Left colon (tissue), 2 donors: ENCODE measurements around the gene OCLN. TPM values are rescaled to one million over a fixed set of nuclear protein-coding genes. Genes with fewer than 3 reads are reported as not detected.
"Not testable (repeated sequence)": the region's sequence is repeated elsewhere in the genome, so short reads cannot be mapped to it uniquely, and the experiment has no call there.

ENCODE experiments used
- ATAC-seq: fragments of 200-7000 bp; cut with Tn5 transposase; one replicate; pipeline ENCODE4 v1.9.1; 2020; ENCODE audit warnings: mild to moderate bottlenecking, moderate library complexity
- DNase-seq, 2 donors: peaks; one replicate each; pipeline ENCODE4 v3.0.0-alpha.2; 2020
- intact Hi-C, 2 donors: fragments of 100-400 bp; cut with DNase I in 1 of 2; cut with micrococcal nuclease in 1 of 2; formaldehyde crosslinking; loops; one replicate each; pipeline versions ENCODE4 v1.11.2 to v1.14.0; 2022; cut with DNase I, micrococcal nuclease
- total RNA-seq, 2 donors: library from RNA; stranded (reverse); fragmentation: NEBNext Ultra II Directional; extraction: Animal tissue kit (Norgen Biotek cat#: 25700); gene quantifications; one replicate each; pipeline ENCODE4 v1.2.1, GENCODE V29; 2021
- donor health status: DM: no; HTN: no; CAD: no.
- donor health status: DM: yes; HTN: yes; CAD: no.

The OCLN gene
- total RNA-seq, 2 donors from 2014 or later = 127 to 129 TPM

GRCh38 chr5:69519285-69519684, 26.7 kb downstream of the OCLN start:
- intact Hi-C loops = no loop called here
- no peak for ATAC-seq
- no peak for DNase-seq

GRCh38 chr5:69522035-69522434, 29.4 kb downstream of the OCLN start:
- no peak for DNase-seq

GRCh38 chr5:69525490-69525889, 32.9 kb downstream of the OCLN start:
- ATAC-seq (peak; percentile 65), DNase-seq (no peak)
- intact Hi-C loops = no loop called here

More at GRCh38 chr5:69522035-69522434, 29.4 kb downstream of the OCLN start:
- intact Hi-C loops = no loop called here
- ATAC-seq = no peak

- ATAC-seq = no peak
- intact Hi-C loops = no loop called here
- no peak for DNase-seq
Measured at GRCh38 chr5:69526660-69527059, 34.1 kb downstream of the OCLN start.

- ATAC-seq (no peak), DNase-seq (no peak)
- intact Hi-C loops = no loop called here
Measured at GRCh38 chr5:69527128-69527770, 34.7 kb downstream of the OCLN start.

GRCh38 chr5:69528035-69528434, 35.4 kb downstream of the OCLN start:
- intact Hi-C loops = no loop called here
- DNase-seq (no peak), ATAC-seq (peak; percentile 67)

- ATAC-seq (no peak), DNase-seq (no peak)
- intact Hi-C loops = no loop called here
Measured at GRCh38 chr5:69528609-69529008, 36.0 kb downstream of the OCLN start.

- DNase-seq (no peak), ATAC-seq (peak; percentile 28)
- intact Hi-C loops = no loop called here
Measured at GRCh38 chr5:69530561-69531405, 38.2 kb downstream of the OCLN start.

- DNase-seq = no peak
- intact Hi-C loops = no loop called here
- no peak for ATAC-seq
Measured at GRCh38 chr5:69531406-69531801, 38.8 kb downstream of the OCLN start.

GRCh38 chr5:69537911-69538310, 45.3 kb downstream of the OCLN start:
- peak; percentile 64 for ATAC-seq
- intact Hi-C loops, DNase-seq: not testable (repeated sequence)

GRCh38 chr5:69538735-69539134, 46.1 kb downstream of the OCLN start:
- DNase-seq, intact Hi-C loops, ATAC-seq: not testable (repeated sequence)

- intact Hi-C loops, DNase-seq: not testable (repeated sequence)
- peak; percentile 76 for ATAC-seq
Measured at GRCh38 chr5:69541347-69541746, 48.8 kb downstream of the OCLN start.

GRCh38 chr5:69542838-69543618, 50.4 kb downstream of the OCLN start:
- intact Hi-C loops, DNase-seq: not testable (repeated sequence)
- ATAC-seq = peak; percentile 52

GRCh38 chr5:69544602-69545001, 52.0 kb downstream of the OCLN start:
- ATAC-seq, DNase-seq, intact Hi-C loops: not testable (repeated sequence)

- intact Hi-C loops = not testable (repeated sequence)
- ATAC-seq = peak; percentile 95
- DNase-seq = peak; percentile 73 to 82
Measured at GRCh38 chr5:69559908-69560330, 67.3 kb downstream of the OCLN start, which contains the start of gene GTF2H2C. Gene GTF2H2C, plus strand, starts transcription at chr5:69560191. Its CDS starts 4,942 bp downstream, at chr5:69565133.

GRCh38 chr5:69560587-69561431, 68.2 kb downstream of the OCLN start:
- DNase-seq (peak; percentile 7 to 19), ATAC-seq (peak; percentile 16)
- intact Hi-C loops = not testable (repeated sequence)

- not testable (repeated sequence) for DNase-seq
- ATAC-seq = peak; percentile 86
Measured at GRCh38 chr5:69566172-69566571, 73.6 kb downstream of the OCLN start.

GRCh38 chr5:69568072-69568471, 75.5 kb downstream of the OCLN start:
- peak; percentile 63 for ATAC-seq

More at GRCh38 chr5:69566172-69566571, 73.6 kb downstream of the OCLN start:
- intact Hi-C loops = not testable (repeated sequence)

More at GRCh38 chr5:69568072-69568471, 75.5 kb downstream of the OCLN start:
- DNase-seq, intact Hi-C loops: not testable (repeated sequence)
